GM12878 (cell line): ENCODE measurements around the gene SUFU. TPM values are rescaled to one million over a fixed set of nuclear protein-coding genes. Genes with fewer than 3 reads are reported as not detected.

ENCODE experiments used
- ATAC-seq: fragments of 200-7000 bp; cut with Tn5 transposase; 3 replicates; pipeline ENCODE4 v1.9.1; 2020; ENCODE audit warnings: mild to moderate bottlenecking, moderate library complexity
- BruUV-seq: library from RNA; stranded (reverse); fragments of 400-500 nt; replicated peaks from 2 replicates; lab custom pipeline; 2021; lab: Mats Ljungman, UMichigan
- CTCF ChIA-PET: fragments of 300-600 bp; sonication (Branson Sonifier 250); formaldehyde crosslinking; extraction: SDS; loops from one replicate; lab custom pipeline; 2021; ENCODE audit warnings: inconsistent platforms; lab: Yijun Ruan, JAX
- POLR2A ChIA-PET: fragments of 350-600 bp; formaldehyde crosslinking; extraction: SDS; loops from one replicate; lab custom pipeline; 2021; ENCODE audit warnings: inconsistent platforms; lab: Charles Lee
- RAD21 ChIA-PET: fragments of 300-600 bp; sonication (Branson Sonifier 250); formaldehyde crosslinking; loops from one replicate; lab custom pipeline; 2023; ENCODE audit warnings: antibody characterized with exemption; ENCODE audit not compliant: unreplicated experiment; lab: Charles Lee
- SMC1A ChIA-PET: fragments of 300-600 bp; sonication (Branson Sonifier 250); formaldehyde crosslinking; loops from one replicate; lab custom pipeline; 2023; ENCODE audit not compliant: unreplicated experiment, uncharacterized antibody; lab: Charles Lee
- DNase-seq: peaks from one replicate; pipeline ENCODE4 v3.0.0-alpha.2; 2011; ENCODE audit warnings: low read depth, low spot score
- FAIRE-seq: peaks from 3 replicates; lab custom pipeline; 2011; peaks lifted over from hg19 to GRCh38; lab: Jason Lieb, UNC
- H2AFZ ChIP-seq: 2 replicates; pipeline ENCODE4 v1.6.0; 2011; ENCODE audit warnings: low read depth, low read length, control low read depth; ENCODE audit not compliant: control insufficient read depth
- H3K27ac ChIP-seq: 2 replicates; pipeline ENCODE4 v1.5.1; 2011; ENCODE audit warnings: control low read depth; ENCODE audit not compliant: control insufficient read depth, insufficient read depth
- H3K27me3 ChIP-seq, 2 experiments: replicated peaks in 1 of 2; 2 replicates each; pipeline versions ENCODE4 v1.6.0 to v1.6.1; 2011; ENCODE audit warnings: low read length in 1 of 2; ENCODE audit not compliant: control insufficient read depth in 2 of 2, insufficient read depth in 2 of 2
- H3K36me3 ChIP-seq, 2 experiments: 2 replicates each; pipeline ENCODE4 v1.5.1; 2011; ENCODE audit warnings: low read length in 1 of 2; ENCODE audit not compliant: control insufficient read depth in 2 of 2, insufficient read depth in 2 of 2
- H3K4me1 ChIP-seq: 2 replicates; pipeline ENCODE4 v1.6.1; 2011; ENCODE audit warnings: mild to moderate bottlenecking, low read length, moderate library complexity, mixed read lengths; ENCODE audit not compliant: control insufficient read depth, insufficient read depth
- H3K4me2 ChIP-seq: 2 replicates; pipeline ENCODE4 v1.6.0; 2011; ENCODE audit warnings: control low read depth; ENCODE audit not compliant: control insufficient read depth, insufficient read depth
- H3K4me3 ChIP-seq: fragments of 200-600 bp; sonication (generic); 2 replicates; pipeline ENCODE4 v1.5.1; 2016
- H3K79me2 ChIP-seq: 2 replicates; pipeline ENCODE4 v1.6.0; 2011; ENCODE audit warnings: low read length; ENCODE audit not compliant: control insufficient read depth, insufficient read depth
- H3K9ac ChIP-seq: 2 replicates; pipeline ENCODE4 v1.8.0; 2011; ENCODE audit warnings: low read length, control low read depth, mixed read lengths; ENCODE audit not compliant: control insufficient read depth, insufficient read depth
- H3K9me3 ChIP-seq: replicated peaks from 3 replicates; pipeline ENCODE4 v1.5.1; 2011; ENCODE audit warnings: mild to moderate bottlenecking, low read length; ENCODE audit not compliant: control insufficient read depth, insufficient read depth
- H4K20me1 ChIP-seq: 2 replicates; pipeline ENCODE4 v1.6.0; 2011; ENCODE audit not compliant: control insufficient read depth, insufficient read depth
- BACH1 ChIP-seq: fragments of 450-650 bp; IDR thresholded peaks from 2 replicates; pipeline ENCODE4 v1.6.1; 2017; ENCODE audit warnings: mild to moderate bottlenecking, borderline replicate concordance
- CTCF ChIP-seq, 3 experiments: IDR thresholded peaks in 2 of 3; conservative IDR thresholded peaks in 1 of 3; 2 replicates each; pipeline ENCODE4 v1.5.1; 2011; ENCODE audit warnings: low read depth in 3 of 3, low read length in 3 of 3, mild to moderate bottlenecking in 3 of 3, control low read depth in 2 of 3, moderate library complexity in 2 of 3, inconsistent platforms in 1 of 3, mixed read lengths in 1 of 3; ENCODE audit not compliant: control insufficient read depth in 2 of 3, insufficient read depth in 1 of 3; ENCODE audit errors: extremely low read depth in 1 of 3
- DPF2 ChIP-seq: fragments of 450-650 bp; IDR thresholded peaks from 2 replicates; pipeline ENCODE4 v1.6.1; 2017; ENCODE audit warnings: mild to moderate bottlenecking
- ESRRA ChIP-seq: IDR thresholded peaks from 2 replicates; pipeline ENCODE4 v1.6.1; 2012; ENCODE audit warnings: mild to moderate bottlenecking, low read length, improper control_type of control experiment
- GATAD2B ChIP-seq: fragments of 450-650 bp; conservative IDR thresholded peaks from 2 replicates; pipeline ENCODE4 v1.6.1; 2017; ENCODE audit warnings: low read depth, mild to moderate bottlenecking, moderate library complexity
- MYC ChIP-seq: IDR thresholded peaks from 2 replicates; pipeline ENCODE4 v1.6.1; 2011; ENCODE audit warnings: mild to moderate bottlenecking, low read length, moderate library complexity, inconsistent platforms; ENCODE audit not compliant: insufficient read depth, insufficient replicate concordance, insufficient read length, severe bottlenecking
- NFYB ChIP-seq: IDR thresholded peaks from 2 replicates; pipeline ENCODE4 v1.6.1; 2011; ENCODE audit warnings: low read depth, mild to moderate bottlenecking, low read length, improper control_type of control experiment, moderate library complexity; ENCODE audit not compliant: insufficient read depth
- STAT3 ChIP-seq: IDR thresholded peaks from 2 replicates; pipeline ENCODE4 v1.6.1; 2011; ENCODE audit warnings: low read depth, low read length, improper control_type of control experiment
- TCF7 ChIP-seq: IDR thresholded peaks from 2 replicates; pipeline ENCODE4 v1.6.1; 2014; ENCODE audit warnings: antibody characterized with exemption, borderline replicate concordance
- WRNIP1 ChIP-seq: IDR thresholded peaks from 2 replicates; pipeline ENCODE4 v1.6.1; 2011; ENCODE audit warnings: low read depth, low read length, improper control_type of control experiment, borderline replicate concordance
- YBX1 ChIP-seq: fragments of 450-650 bp; IDR thresholded peaks from 2 replicates; pipeline ENCODE4 v1.6.1; 2016; ENCODE audit warnings: antibody characterized with exemption
- ZNF274 ChIP-seq: IDR thresholded peaks from one replicate; pipeline ENCODE4 v1.8.0; 2011; ENCODE audit not compliant: insufficient read length, insufficient read depth
- WGBS: methylation state at CpG from one replicate; pipeline ENCODE4 v1.1.6; 2016; ENCODE audit warnings: low lambda C conversion rate; ENCODE audit not compliant: insufficient replicate concordance, insufficient coverage; ENCODE audit errors: missing lambda C conversion rate; 5-methylcytosine and 5-hydroxymethylcytosine counted together
- in situ Hi-C: fragments of 300-500 bp; cut with MboI; formaldehyde crosslinking; loops from 9 replicates; pipeline ENCODE4 v1.14.3; 2018; ENCODE audit warnings: mixed read lengths
- intact Hi-C: fragments of 100-400 bp; cut with micrococcal nuclease; formaldehyde crosslinking; loops from one replicate; pipeline ENCODE4 v1.14.2; 2022; ENCODE audit not compliant: unreplicated experiment
- polyA plus RNA-seq, 11 experiments: library from polyadenylated mRNA; depleted of rRNA in 4 of 11; unstranded in 6 of 11; stranded (reverse) in 5 of 11; fragments of >200 nt; fragmentation: Nextera tagmentation in 4 of 11; fragmentation: Illumina TruSeq in 1 of 11; extraction: Ambion mirVana in 4 of 11; extraction: Trizol in 1 of 11; gene quantifications; 1 replicate in 1 of 11; 2 replicates in 10 of 11; pipeline versions ENCODE4 v1.2.1 to v1.2.3, GENCODE V29; 2011 to 2016; ENCODE audit warnings: inconsistent platforms in 2 of 11, missing spikeins in 2 of 11, low read depth in 1 of 11
- total RNA-seq, 4 experiments: library from RNA; depleted of rRNA in 3 of 4; stranded (reverse); fragments of >200 nt in 3 of 4; fragmentation: Illumina TruSeq in 1 of 4; extraction: Trizol in 1 of 4; gene quantifications; 2 replicates each; pipeline versions ENCODE4 v1.2.1 to v1.2.3, GENCODE V29; 2013 to 2021
- TF ChIP-seq, protein P1 (sequence below): fragments of 450-650 bp; formaldehyde crosslinking; IDR thresholded peaks from 2 replicates; pipeline ENCODE4 v1.4.0; 2022; ENCODE audit warnings: mild to moderate bottlenecking, moderate library complexity
- TF ChIP-seq, protein P2 (sequence below): fragments of 450-650 bp; formaldehyde crosslinking; IDR thresholded peaks from 2 replicates; pipeline ENCODE4 v1.4.0; 2020; ENCODE audit warnings: mild to moderate bottlenecking, moderate library complexity

Gene SUFU
- total and polyA plus RNA-seq, 10 of the 15 experiments (the other 5 are each of a cell fraction or from before 2014, with no cell fraction given): 0.68 to 7.7 (median 2.4) TPM

GRCh38 chr10:102621443-102622325, 117.9 kb downstream of the SUFU start:
- Histone ChIP-seq H3K79me2 (no peaks in the 10 kb centered on the region), H3K27ac (no peak overlapping the region), H3K27me3 (no peaks in the 10 kb centered on the region), H3K4me1 (no peaks in the 10 kb centered on the region), H3K36me3 (peaks cover 2 to 5% of the 10 kb centered on the region in 2 experiments; a peak in 3 of 4 replicates), H3K9me3 (no peaks in the 10 kb centered on the region), H2AFZ (no peak overlapping the region), H3K4me2 (no peak overlapping the region), H4K20me1 (no peaks in the 10 kb centered on the region), H3K4me3 (no peak overlapping the region), H3K9ac (no peak overlapping the region)
- SMC1A ChIA-PET: interaction anchor here (1.3 kb wide), 1 partner anchor 10 kb away, joined by 3 read pairs; no protein-coding TSS in a partner anchor
- no TSS peak for BruUV-seq
- in situ Hi-C loops: no loop called here
- CTCF ChIA-PET: no interaction called here
- DNase-seq: no peak
- POLR2A ChIA-PET: no interaction called here
- FAIRE-seq: no peak
- RAD21 ChIA-PET: interaction anchor here (0.9 kb wide), 1 partner anchor 20 kb away, joined by 3 read pairs; no protein-coding TSS in a partner anchor
- intact Hi-C loops: no loop called here
- 68% methylated on average over 13 of the region's 13 CpGs for WGBS
- no peak for ATAC-seq
- no peak for TF ChIP-seq BACH1
- TF ChIP-seq, protein P1, sequence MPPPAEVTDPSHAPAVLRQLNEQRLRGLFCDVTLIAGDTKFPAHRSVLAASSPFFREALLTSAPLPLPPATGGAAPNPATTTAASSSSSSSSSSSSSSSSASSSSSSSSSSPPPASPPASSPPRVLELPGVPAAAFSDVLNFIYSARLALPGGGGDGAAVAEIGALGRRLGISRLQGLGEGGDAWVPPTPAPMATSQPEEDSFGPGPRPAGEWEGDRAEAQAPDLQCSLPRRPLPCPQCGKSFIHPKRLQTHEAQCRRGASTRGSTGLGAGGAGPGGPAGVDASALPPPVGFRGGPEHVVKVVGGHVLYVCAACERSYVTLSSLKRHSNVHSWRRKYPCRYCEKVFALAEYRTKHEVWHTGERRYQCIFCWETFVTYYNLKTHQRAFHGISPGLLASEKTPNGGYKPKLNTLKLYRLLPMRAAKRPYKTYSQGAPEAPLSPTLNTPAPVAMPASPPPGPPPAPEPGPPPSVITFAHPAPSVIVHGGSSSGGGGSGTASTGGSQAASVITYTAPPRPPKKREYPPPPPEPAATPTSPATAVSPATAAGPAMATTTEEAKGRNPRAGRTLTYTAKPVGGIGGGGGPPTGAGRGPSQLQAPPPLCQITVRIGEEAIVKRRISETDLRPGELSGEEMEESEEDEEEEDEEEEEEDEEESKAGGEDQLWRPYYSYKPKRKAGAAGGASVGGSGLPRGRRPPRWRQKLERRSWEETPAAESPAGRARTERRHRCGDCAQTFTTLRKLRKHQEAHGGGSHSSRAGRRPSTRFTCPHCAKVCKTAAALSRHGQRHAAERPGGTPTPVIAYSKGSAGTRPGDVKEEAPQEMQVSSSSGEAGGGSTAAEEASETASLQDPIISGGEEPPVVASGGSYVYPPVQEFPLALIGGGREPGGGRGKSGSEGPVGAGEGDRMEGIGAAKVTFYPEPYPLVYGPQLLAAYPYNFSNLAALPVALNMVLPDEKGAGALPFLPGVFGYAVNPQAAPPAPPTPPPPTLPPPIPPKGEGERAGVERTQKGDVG: no peak
- TF ChIP-seq ZNF274: no peak
- no peak for TF ChIP-seq ESRRA
- TF ChIP-seq, protein P2, sequence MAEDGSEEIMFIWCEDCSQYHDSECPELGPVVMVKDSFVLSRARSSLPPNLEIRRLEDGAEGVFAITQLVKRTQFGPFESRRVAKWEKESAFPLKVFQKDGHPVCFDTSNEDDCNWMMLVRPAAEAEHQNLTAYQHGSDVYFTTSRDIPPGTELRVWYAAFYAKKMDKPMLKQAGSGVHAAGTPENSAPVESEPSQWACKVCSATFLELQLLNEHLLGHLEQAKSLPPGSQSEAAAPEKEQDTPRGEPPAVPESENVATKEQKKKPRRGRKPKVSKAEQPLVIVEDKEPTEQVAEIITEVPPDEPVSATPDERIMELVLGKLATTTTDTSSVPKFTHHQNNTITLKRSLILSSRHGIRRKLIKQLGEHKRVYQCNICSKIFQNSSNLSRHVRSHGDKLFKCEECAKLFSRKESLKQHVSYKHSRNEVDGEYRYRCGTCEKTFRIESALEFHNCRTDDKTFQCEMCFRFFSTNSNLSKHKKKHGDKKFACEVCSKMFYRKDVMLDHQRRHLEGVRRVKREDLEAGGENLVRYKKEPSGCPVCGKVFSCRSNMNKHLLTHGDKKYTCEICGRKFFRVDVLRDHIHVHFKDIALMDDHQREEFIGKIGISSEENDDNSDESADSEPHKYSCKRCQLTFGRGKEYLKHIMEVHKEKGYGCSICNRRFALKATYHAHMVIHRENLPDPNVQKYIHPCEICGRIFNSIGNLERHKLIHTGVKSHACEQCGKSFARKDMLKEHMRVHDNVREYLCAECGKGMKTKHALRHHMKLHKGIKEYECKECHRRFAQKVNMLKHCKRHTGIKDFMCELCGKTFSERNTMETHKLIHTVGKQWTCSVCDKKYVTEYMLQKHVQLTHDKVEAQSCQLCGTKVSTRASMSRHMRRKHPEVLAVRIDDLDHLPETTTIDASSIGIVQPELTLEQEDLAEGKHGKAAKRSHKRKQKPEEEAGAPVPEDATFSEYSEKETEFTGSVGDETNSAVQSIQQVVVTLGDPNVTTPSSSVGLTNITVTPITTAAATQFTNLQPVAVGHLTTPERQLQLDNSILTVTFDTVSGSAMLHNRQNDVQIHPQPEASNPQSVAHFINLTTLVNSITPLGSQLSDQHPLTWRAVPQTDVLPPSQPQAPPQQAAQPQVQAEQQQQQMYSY (CRISPR knock-in tag): no peak
- TF ChIP-seq WRNIP1: no peak
- TF ChIP-seq STAT3: no peak
- TF ChIP-seq NFYB: no peak
- no peak for TF ChIP-seq TCF7
- TF ChIP-seq CTCF (IDR thresholded peaks at IDR 0.05 in 2 of 3, conservative IDR thresholded peaks at IDR 0.05 in 1 of 3; ENCODE audit: control insufficient read depth in 2 of 3, extremely low read depth in 1 of 3, insufficient read depth in 1 of 3, low read depth in 3 of 3, low read length in 3 of 3): no peak
- TF ChIP-seq DPF2: no peak
- TF ChIP-seq MYC: no peak
- no peak for TF ChIP-seq YBX1
- TF ChIP-seq GATAD2B: no peak
